ENCODE measurements around the gene TMEM79.

GRCh38 chr1:156257711-156258110 is 26.4 kb upstream of the TMEM79 start:
- no peak for TF ChIP-seq CTCF (IDR thresholded peaks at IDR 0.05)
- no peak for TF ChIP-seq ZFX (IDR thresholded peaks at IDR 0.05; ENCODE audit: borderline replicate concordance)
